ENCODE results near the gene DGKG.

The DGKG gene

GRCh38 chr3:186210852-186211500 is 151.1 kb downstream of the DGKG start:
- H3K4me3 ChIP-seq (ENCODE audit: low read depth, low read length): no peak overlapping the region
- TF ChIP-seq CTCF (IDR thresholded peaks at IDR 0.05; ENCODE audit: insufficient read depth, low read depth, low read length, missing control alignments): no peak
- DNase-seq (ENCODE audit: low read depth): no peak

- no peak overlapping the region for H3K4me3 ChIP-seq (ENCODE audit: low read depth, low read length)
- no peak for TF ChIP-seq CTCF (IDR thresholded peaks at IDR 0.05; ENCODE audit: insufficient read depth, low read depth, low read length, missing control alignments)
- peak; percentile 16 for DNase-seq (ENCODE audit: low read depth)
Observed at GRCh38 chr3:186209810-186210752, 152.0 kb downstream of the DGKG start.

GRCh38 chr3:186208296-186208989 is 153.6 kb downstream of the DGKG start:
- H3K4me3 ChIP-seq (ENCODE audit: low read depth, low read length): no peak overlapping the region
- DNase-seq (ENCODE audit: low read depth): no peak
- TF ChIP-seq CTCF (IDR thresholded peaks at IDR 0.05; ENCODE audit: insufficient read depth, low read depth, low read length, missing control alignments): no peak

GRCh38 chr3:186207515-186207914 is 154.5 kb downstream of the DGKG start:
- no peak overlapping the region for H3K4me3 ChIP-seq (ENCODE audit: low read depth, low read length)
- no peak for TF ChIP-seq CTCF (IDR thresholded peaks at IDR 0.05; ENCODE audit: insufficient read depth, low read depth, low read length, missing control alignments)
- no peak for DNase-seq (ENCODE audit: low read depth)

GRCh38 chr3:186200726-186201125 is 161.3 kb downstream of the DGKG start:
- TF ChIP-seq CTCF (IDR thresholded peaks at IDR 0.05; ENCODE audit: insufficient read depth, low read depth, low read length, missing control alignments): no peak
- no peak overlapping the region for H3K4me3 ChIP-seq (ENCODE audit: low read depth, low read length)

GRCh38 chr3:186198442-186198841 is 163.6 kb downstream of the DGKG start:
- no peak overlapping the region for H3K4me3 ChIP-seq (ENCODE audit: low read depth, low read length)
- TF ChIP-seq CTCF (IDR thresholded peaks at IDR 0.05; ENCODE audit: insufficient read depth, low read depth, low read length, missing control alignments): no peak
- no peak for DNase-seq (ENCODE audit: low read depth)

More at GRCh38 chr3:186200726-186201125, 161.3 kb downstream of the DGKG start:
- no peak for DNase-seq (ENCODE audit: low read depth)
